CD4-positive, alpha-beta T cell treated with Interleukin-15 for 1 hour (primary cell): ENCODE measurements around the gene SAMHD1.
"Not testable (repeated sequence)": the region's sequence is repeated elsewhere in the genome, so short reads cannot be mapped to it uniquely, and the experiment has no call there.

ENCODE experiments used
- DNase-seq: peaks from one replicate; pipeline ENCODE4 v3.0.0-alpha.2; 2020

SAMHD1 gene

GRCh38 chr20:36951979-36952738 lies 651 bp upstream of the SAMHD1 start:
- DNase-seq: no peak

GRCh38 chr20:36950414-36951197 lies 902 bp downstream of the SAMHD1 start:
- no peak for DNase-seq

GRCh38 chr20:36941401-36941835 lies 10.1 kb downstream of the SAMHD1 start:
- no peak for DNase-seq

- no peak for DNase-seq
Measured at GRCh38 chr20:36937402-36937770, 14.1 kb downstream of the SAMHD1 start.

- not testable (repeated sequence) for DNase-seq
Measured at GRCh38 chr20:36936761-36937401, 14.6 kb downstream of the SAMHD1 start.

- DNase-seq: no peak
Measured at GRCh38 chr20:36936341-36936740, 15.2 kb downstream of the SAMHD1 start.

- DNase-seq: not testable (repeated sequence)
Measured at GRCh38 chr20:36933571-36933970, 17.9 kb downstream of the SAMHD1 start.

GRCh38 chr20:36932476-36933426 lies 18.8 kb downstream of the SAMHD1 start:
- DNase-seq: no peak

GRCh38 chr20:36932067-36932466 lies 19.4 kb downstream of the SAMHD1 start:
- DNase-seq: not testable (repeated sequence)

- DNase-seq: no peak
Measured at GRCh38 chr20:36929691-36930090, 21.8 kb downstream of the SAMHD1 start.

GRCh38 chr20:36929290-36929689 lies 22.2 kb downstream of the SAMHD1 start:
- no peak for DNase-seq

GRCh38 chr20:36927704-36928103 lies 23.8 kb downstream of the SAMHD1 start:
- no peak for DNase-seq

- DNase-seq: no peak
Measured at GRCh38 chr20:36926653-36927200, 24.8 kb downstream of the SAMHD1 start.

- no peak for DNase-seq
Measured at GRCh38 chr20:36925234-36925633, 26.3 kb downstream of the SAMHD1 start.

GRCh38 chr20:36924167-36925045 lies 27.1 kb downstream of the SAMHD1 start:
- no peak for DNase-seq

GRCh38 chr20:36920334-36920730 lies 31.2 kb downstream of the SAMHD1 start:
- DNase-seq: no peak

GRCh38 chr20:36919715-36920333 lies 31.7 kb downstream of the SAMHD1 start:
- no peak for DNase-seq

- no peak for DNase-seq
Measured at GRCh38 chr20:36917943-36918342, 33.6 kb downstream of the SAMHD1 start.

GRCh38 chr20:36917240-36917639 lies 34.3 kb downstream of the SAMHD1 start:
- no peak for DNase-seq

- no peak for DNase-seq
Measured at GRCh38 chr20:36916199-36916598, 35.3 kb downstream of the SAMHD1 start.

GRCh38 chr20:36908603-36909002 lies 42.9 kb downstream of the SAMHD1 start:
- DNase-seq: no peak
